Fibroblast of villous mesenchyme (primary cell): ENCODE measurements around the gene POLR2C. TPM values are rescaled to one million over a fixed set of nuclear protein-coding genes. Genes with fewer than 3 reads are reported as not detected.

Experiments
- DNase-seq: peaks from one replicate; pipeline ENCODE4 v3.0.0-alpha.2; 2010; ENCODE audit warnings: low read depth
- H3K4me3 ChIP-seq: 2 replicates; pipeline ENCODE4 v1.5.1; 2011; ENCODE audit warnings: low read depth, mild to moderate bottlenecking, low read length
- CTCF ChIP-seq: IDR thresholded peaks from 2 replicates; pipeline ENCODE4 v1.5.1; 2012; ENCODE audit warnings: low read depth, mild to moderate bottlenecking, low read length; ENCODE audit not compliant: insufficient read depth
- total RNA-seq: library from RNA; depleted of rRNA; stranded (reverse); fragments of >200 nt; gene quantifications from 2 replicates; pipeline ENCODE4 v1.2.3, GENCODE V29; 2012

Gene POLR2C
- total RNA-seq, 1 donor: 128 TPM

- H3K4me3 ChIP-seq: peak overlapping the region; percentile 64
- no peak for DNase-seq
- TF ChIP-seq CTCF: no peak
Observed at GRCh38 chr16:57478396-57479204, 16.1 kb downstream of the POLR2C start.

GRCh38 chr16:57479205-57479975 is 16.9 kb downstream of the POLR2C start:
- no peak for TF ChIP-seq CTCF
- peak overlapping the region; percentile 64 for H3K4me3 ChIP-seq
- peak; percentile 73 for DNase-seq

GRCh38 chr16:57479976-57480753 is 17.7 kb downstream of the POLR2C start:
- no peak for TF ChIP-seq CTCF
- peak overlapping the region; percentile 64 for H3K4me3 ChIP-seq
- peak; percentile 85 for DNase-seq

GRCh38 chr16:57480754-57481230 is 18.3 kb downstream of the POLR2C start:
- DNase-seq: no peak
- no peak for TF ChIP-seq CTCF
- H3K4me3 ChIP-seq: no peak overlapping the region

- no peak for TF ChIP-seq CTCF
- DNase-seq: no peak
- H3K4me3 ChIP-seq: no peak overlapping the region
Observed at GRCh38 chr16:57481421-57481820, 18.9 kb downstream of the POLR2C start.

- no peak overlapping the region for H3K4me3 ChIP-seq
- no peak for TF ChIP-seq CTCF
- DNase-seq: no peak
Observed at GRCh38 chr16:57482845-57483545, 20.5 kb downstream of the POLR2C start.
